ENCODE measurements around the gene HBD.
"Not testable (repeated sequence)": the region's sequence is repeated elsewhere in the genome, so short reads cannot be mapped to it uniquely, and the experiment has no call there.

Gene HBD

GRCh38 chr11:5252919-5253265 is 18.6 kb upstream of the HBD start:
- no peak for TF ChIP-seq CTCF (IDR thresholded peaks at IDR 0.05; ENCODE audit: low read depth, low read length)
- no peak overlapping the region for H3K4me3 ChIP-seq (replicated peaks in 1 of 2; ENCODE audit: low read depth in 2 of 2, low read length in 2 of 2)
- no peak for DNase-seq (ENCODE audit: low read depth in 2 of 2)

DNA sequence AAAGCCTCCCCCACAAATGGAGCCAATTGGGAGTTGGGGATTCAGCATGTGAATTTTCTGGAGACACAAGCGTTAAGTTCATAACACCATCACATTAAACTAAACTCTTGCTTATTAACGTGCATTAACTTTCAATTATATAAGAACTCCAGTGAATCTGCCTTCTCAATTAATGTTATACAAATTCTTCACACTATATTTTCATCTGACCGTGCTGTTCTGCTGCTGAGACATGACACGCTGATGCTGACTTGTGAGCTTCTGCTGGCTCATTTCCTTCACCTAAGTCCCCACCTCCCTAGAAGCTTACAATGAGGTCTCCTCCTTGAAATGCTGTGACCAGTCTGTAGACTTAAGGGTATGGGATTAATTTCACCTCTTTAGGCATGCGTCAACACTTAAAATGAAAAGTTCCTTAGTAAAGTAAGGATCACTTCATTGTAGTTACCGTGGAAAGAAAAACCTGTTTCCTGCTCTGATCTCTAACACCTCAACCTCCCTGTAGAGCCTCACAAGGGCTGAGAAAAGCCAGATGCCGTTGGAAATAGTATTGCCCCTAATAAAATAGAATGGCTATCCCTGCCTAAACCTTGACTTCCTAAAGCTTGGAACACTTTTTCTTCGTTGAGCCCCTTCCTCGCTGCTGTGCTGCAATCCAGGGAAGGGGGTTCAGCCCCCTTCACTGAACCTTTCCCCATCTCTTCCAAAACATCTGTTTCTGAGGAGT is 18.1 kb upstream of the HBD start:
- DNase-seq (ENCODE audit: low read depth in 2 of 2) = no peak
- TF ChIP-seq CTCF (IDR thresholded peaks at IDR 0.05; ENCODE audit: low read depth, low read length) = no peak
- no peak overlapping the region for H3K4me3 ChIP-seq (replicated peaks in 1 of 2; ENCODE audit: low read depth in 2 of 2, low read length in 2 of 2)

GRCh38 chr11:5251746-5252145 is 17.5 kb upstream of the HBD start:
- TF ChIP-seq CTCF (IDR thresholded peaks at IDR 0.05; ENCODE audit: low read depth, low read length) = no peak
- DNase-seq (ENCODE audit: low read depth in 2 of 2) = no peak
- no peak overlapping the region for H3K4me3 ChIP-seq (replicated peaks in 1 of 2; ENCODE audit: low read depth in 2 of 2, low read length in 2 of 2)

DNA sequence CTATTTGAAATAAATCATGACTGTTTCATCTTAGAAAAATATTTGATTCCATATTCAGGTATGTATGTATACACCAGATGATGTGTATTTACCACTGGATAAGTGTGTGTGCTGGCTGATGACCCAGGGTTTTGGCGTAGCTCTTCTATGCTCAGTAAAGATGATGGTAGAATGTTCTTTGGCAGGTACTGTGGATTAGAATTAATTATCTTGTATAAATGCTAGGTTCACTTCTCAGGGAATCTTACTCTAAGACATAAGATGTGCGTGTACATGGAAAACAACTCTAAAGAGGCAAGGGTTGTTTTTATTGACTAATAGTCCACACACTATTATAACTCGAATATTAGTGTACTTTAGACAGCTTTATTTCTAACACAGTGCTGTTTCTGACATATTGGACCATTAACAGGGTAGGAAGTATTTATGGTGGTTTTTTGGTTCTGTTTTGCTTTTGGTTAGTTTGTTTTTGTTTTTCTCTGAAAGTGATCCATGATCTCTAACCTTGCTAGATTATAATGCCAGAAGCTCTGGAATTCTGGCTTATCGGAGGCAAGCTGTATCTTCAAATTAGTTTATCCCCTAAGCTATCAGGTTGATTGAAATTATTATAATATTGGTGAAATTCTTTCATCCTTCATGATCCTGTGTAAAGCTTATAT is 16.4 kb upstream of the HBD start:
- H3K4me3 ChIP-seq (replicated peaks in 1 of 2; ENCODE audit: low read depth in 2 of 2, low read length in 2 of 2) = no peak overlapping the region
- DNase-seq (ENCODE audit: low read depth in 2 of 2) = no peak
- TF ChIP-seq CTCF (IDR thresholded peaks at IDR 0.05; ENCODE audit: low read depth, low read length) = no peak

GRCh38 chr11:5249807-5250396 is 15.6 kb upstream of the HBD start, which contains the start of gene HBG1:
Gene HBG1, minus strand, starts transcription at chr11:5249857. Its CDS starts 53 bp downstream, at chr11:5249804.
- not testable (repeated sequence) for H3K4me3 ChIP-seq (replicated peaks in 1 of 2; ENCODE audit: low read depth in 2 of 2, low read length in 2 of 2)
- DNase-seq (ENCODE audit: low read depth in 2 of 2) = peak; percentile 9 to 41

DNA sequence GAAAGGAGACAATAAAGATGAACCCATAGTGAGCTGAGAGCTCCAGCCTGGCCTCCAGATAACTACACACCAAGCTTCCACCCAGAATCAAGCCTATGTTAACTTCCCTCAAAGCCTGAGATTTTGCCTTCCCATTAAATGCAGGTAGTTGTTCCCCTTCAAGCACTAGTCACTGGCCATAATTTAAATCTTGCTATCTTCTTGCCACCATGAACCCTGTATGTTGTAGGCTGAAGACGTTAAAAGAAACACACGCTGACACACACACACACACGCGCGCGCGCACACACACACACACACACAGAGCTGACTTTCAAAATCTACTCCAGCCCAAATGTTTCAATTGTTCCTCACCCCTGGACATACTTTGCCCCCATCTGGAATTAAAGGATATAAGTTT is 14.2 kb upstream of the HBD start:
- DNase-seq (ENCODE audit: low read depth in 2 of 2); H3K4me3 ChIP-seq (replicated peaks in 1 of 2; ENCODE audit: low read depth in 2 of 2, low read length in 2 of 2): not testable (repeated sequence)

- DNase-seq (ENCODE audit: low read depth in 2 of 2) = peak in 1 of 2 donors; percentile 13
- no peak overlapping the region for H3K4me3 ChIP-seq (replicated peaks in 1 of 2; ENCODE audit: low read depth in 2 of 2, low read length in 2 of 2)
- no peak for TF ChIP-seq CTCF (IDR thresholded peaks at IDR 0.05; ENCODE audit: low read depth, low read length)
Observed at GRCh38 chr11:5247472-5248192, 13.3 kb upstream of the HBD start.
